Astrocyte of the cerebellum (primary cell): ENCODE data around the gene MYO3B.

Experiments
- DNase-seq: peaks from one replicate; pipeline ENCODE4 v3.0.0-alpha.2; 2011; ENCODE audit warnings: low read depth
- H3K4me3 ChIP-seq: 2 replicates; pipeline ENCODE4 v1.5.1; 2011; ENCODE audit warnings: mild to moderate bottlenecking, low read depth, low read length, moderate library complexity
- in situ Hi-C: cut with HindIII; loops from 2 replicates; pipeline ENCODE4 v1.10.0; 2017; ENCODE audit warnings: low sequenced_read_pairs
- TF ChIP-seq, protein P1 (sequence below): IDR thresholded peaks from 2 replicates; pipeline ENCODE4 v1.5.1; 2012; ENCODE audit warnings: low read length, low read depth, moderate library complexity, mild to moderate bottlenecking; ENCODE audit errors: missing control alignments

MYO3B gene

DNA sequence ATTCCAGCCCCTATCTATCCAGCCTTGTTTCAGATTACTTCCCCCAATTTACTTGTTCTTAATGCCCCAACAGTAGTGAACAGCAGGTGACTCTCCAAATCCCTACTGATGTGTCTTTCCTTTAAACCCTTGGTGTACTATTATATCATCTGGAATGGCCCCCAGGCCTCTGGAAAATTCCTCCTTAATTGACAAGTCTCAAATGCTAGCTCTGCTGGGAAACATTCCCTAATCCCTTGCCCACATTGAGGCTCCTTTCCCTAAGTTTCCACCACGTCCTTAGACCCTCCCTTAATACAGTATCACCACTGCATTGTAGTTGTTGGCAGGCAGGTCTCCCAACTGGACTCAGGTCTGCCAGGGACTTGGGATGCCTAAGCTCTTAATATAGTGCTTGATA, 41.0 kb downstream of the MYO3B start:
- in situ Hi-C loops = no loop called here
- TF ChIP-seq, protein P1, sequence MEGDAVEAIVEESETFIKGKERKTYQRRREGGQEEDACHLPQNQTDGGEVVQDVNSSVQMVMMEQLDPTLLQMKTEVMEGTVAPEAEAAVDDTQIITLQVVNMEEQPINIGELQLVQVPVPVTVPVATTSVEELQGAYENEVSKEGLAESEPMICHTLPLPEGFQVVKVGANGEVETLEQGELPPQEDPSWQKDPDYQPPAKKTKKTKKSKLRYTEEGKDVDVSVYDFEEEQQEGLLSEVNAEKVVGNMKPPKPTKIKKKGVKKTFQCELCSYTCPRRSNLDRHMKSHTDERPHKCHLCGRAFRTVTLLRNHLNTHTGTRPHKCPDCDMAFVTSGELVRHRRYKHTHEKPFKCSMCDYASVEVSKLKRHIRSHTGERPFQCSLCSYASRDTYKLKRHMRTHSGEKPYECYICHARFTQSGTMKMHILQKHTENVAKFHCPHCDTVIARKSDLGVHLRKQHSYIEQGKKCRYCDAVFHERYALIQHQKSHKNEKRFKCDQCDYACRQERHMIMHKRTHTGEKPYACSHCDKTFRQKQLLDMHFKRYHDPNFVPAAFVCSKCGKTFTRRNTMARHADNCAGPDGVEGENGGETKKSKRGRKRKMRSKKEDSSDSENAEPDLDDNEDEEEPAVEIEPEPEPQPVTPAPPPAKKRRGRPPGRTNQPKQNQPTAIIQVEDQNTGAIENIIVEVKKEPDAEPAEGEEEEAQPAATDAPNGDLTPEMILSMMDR = no peak

DNA sequence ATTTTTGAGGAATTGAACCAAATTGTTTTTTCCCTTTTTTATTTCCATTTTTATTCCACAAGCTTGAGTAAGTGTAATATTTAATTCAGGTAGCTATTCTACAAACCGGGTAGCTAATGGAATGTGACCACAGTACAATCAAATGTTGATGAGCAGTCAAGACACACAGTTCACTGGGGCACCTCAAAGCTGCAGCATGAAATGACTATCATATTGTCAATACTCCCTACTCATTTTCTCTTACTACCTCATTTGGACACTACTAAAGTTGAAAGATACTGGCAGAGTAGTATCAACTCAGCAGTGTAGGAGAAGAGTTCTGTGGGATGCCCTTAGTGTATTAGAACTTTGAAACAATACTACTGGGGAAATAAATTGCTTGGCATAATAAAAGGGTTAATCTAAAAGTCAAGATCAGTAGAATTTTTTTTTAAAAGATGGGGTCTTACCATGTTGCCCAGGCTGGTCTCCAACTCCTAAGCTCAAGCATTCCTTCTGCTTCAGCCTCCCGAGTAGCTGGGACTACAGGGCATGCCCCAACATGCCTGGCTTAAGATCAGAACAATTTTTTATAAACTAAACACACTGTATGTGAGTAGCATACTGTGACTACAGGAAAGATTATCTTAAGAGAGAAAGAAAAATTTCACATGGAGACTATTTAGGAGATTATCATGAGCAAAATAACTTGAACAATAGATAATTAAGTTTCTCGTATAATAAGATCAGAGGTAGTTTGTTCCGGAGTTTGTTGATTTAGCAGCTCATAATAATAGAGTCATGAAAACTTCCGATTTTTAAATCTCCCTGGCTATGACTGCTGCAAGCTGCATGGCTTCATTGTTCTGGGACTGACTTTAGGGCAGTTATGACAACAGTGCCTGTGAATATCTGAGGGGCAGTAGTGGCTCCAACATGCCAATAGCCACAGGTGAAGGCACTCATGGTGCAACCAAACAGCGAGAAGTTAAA, 43.7 kb downstream of the MYO3B start:
- no peak overlapping the region for H3K4me3 ChIP-seq
- no peak for DNase-seq
- TF ChIP-seq, protein P1 = no peak
- in situ Hi-C loops = no loop called here

More for the DNA sequence above, 41.0 kb downstream of the MYO3B start:
- H3K4me3 ChIP-seq = no peak overlapping the region
- DNase-seq = no peak

DNA sequence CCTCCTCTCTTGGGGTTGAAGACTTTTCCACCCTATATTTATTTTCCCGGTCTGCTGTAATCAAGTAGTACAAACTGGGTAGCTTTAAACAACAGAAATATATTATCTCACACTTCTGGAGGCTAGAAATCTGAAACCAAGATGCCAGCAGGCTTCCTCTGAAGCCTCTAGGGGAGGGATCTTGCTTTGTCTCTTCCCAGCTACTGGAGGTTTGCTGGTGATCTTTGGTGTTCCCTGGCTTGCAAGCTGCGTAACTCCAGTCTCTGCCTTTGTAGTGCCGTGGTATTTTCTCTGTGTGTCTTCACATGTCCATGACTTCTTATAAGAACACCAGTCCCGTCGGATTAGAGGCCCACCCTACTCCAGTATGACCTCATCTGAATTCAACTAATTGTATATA, 44.4 kb downstream of the MYO3B start:
- in situ Hi-C loops = no loop called here
- no peak for DNase-seq
- no peak overlapping the region for H3K4me3 ChIP-seq
- TF ChIP-seq, protein P1 = no peak

DNA sequence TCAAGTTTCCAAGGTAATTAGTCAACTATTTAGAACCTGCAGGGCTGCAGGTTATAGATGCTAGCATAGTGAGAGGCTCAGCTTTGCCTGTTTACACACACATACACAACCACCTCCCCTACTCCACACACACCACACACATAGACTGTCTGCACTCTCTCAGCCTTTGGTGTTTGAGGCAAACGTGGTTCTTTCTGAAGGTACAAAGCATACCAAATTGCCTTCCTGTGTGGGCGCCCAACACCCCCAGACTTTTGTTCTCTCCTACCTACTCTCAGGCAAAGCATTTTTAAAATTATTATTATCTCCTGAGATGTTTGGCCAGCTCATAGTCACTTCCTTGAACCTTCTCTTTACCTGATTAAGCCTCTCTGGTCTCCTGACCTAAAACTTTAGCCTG, 44.9 kb downstream of the MYO3B start:
- in situ Hi-C loops = no loop called here
- no peak overlapping the region for H3K4me3 ChIP-seq
- no peak for DNase-seq
- TF ChIP-seq, protein P1 = no peak

DNA sequence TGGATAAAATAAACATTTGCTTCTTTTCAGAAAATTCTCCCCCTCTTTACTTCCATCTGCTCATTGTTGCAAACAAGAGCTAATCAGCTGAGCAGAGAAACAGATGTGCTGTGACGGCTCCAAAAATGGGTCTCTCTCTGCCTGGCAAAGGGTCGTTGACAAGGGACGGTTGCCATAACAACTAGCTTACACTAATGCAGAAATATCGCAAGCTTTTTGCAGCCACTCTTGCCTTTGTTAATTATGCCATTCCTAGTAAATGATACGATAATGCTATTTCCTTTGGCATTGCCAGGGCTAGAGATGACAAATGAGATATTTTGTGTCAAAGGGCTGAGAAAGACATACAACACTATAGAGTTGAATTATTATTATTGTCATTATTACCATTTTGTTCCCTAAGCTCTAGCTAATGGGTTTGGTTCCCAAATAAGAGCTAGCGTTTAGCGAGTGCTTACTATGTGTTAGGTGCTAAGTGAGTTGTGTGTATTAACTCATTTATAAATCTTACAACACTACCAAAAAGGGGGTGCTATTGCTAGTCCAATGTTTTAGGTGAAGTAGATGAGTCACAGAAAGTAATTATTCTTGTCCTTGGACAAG, 46.8 kb downstream of the MYO3B start:
- TF ChIP-seq, protein P1 = no peak
- in situ Hi-C loops = no loop called here
- H3K4me3 ChIP-seq = no peak overlapping the region
- DNase-seq = no peak

DNA sequence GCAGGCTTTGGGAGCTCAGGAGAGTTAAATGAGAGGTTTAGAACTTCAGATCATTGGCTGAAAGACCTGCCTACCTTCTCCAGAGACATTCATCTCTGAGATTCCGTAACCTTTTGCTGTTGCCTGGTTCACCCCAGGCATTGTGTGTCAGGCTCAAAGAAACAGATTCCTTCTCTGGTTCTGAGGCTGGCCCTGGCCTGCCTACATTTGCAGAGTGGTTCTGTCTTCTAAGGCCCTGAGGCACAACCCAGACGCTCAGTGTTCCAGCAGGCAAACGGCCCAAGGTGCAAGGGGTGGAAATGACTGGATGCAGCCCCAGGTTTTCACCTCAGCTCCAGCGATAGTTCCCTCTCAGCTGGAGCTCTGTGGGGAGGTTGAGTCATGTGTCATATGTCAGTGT, 48.3 kb downstream of the MYO3B start:
- no peak overlapping the region for H3K4me3 ChIP-seq
- TF ChIP-seq, protein P1 = no peak
- in situ Hi-C loops = no loop called here
- no peak for DNase-seq
